Measurements from ENCODE around the gene ZNF141. TPM values are rescaled to one million over a fixed set of nuclear protein-coding genes. Genes with fewer than 3 reads are reported as not detected.
"Not testable (repeated sequence)": the region's sequence is repeated elsewhere in the genome, so short reads cannot be mapped to it uniquely, and the experiment has no call there.

Gene ZNF141
- total RNA-seq = 10 to 100 TPM; 16.8 to 21.7 (median 19.4) TPM

- DNase-seq (peak; percentile 82), ATAC-seq (peak; percentile 94 to 96)
- peaks cover 36% of the 10 kb centered on the region for H3K4me1 Mint-ChIP-seq (ENCODE audit: low read depth)
- H3K9me3 Mint-ChIP-seq = peaks cover 28% of the 10 kb centered on the region
- H3K27me3 Mint-ChIP-seq (ENCODE audit: low read depth) = no peaks in the 10 kb centered on the region
- peak within 1 kb of the TSS; percentile 100 for H3K4me3 Mint-ChIP-seq
- peaks cover 35% of the 10 kb centered on the region for H3K36me3 Mint-ChIP-seq (ENCODE audit: insufficient read depth)
Observed at GRCh38 chr4:337143-337931, at the start of gene ZNF141. Gene ZNF141 (plus strand): TSS chr4:337814. CDS start chr4:337984, 170 bp downstream.

- no peak overlapping the region for H3K4me3 Mint-ChIP-seq
- peaks cover 38% of the 10 kb centered on the region for H3K9me3 Mint-ChIP-seq
- ATAC-seq (no peak), DNase-seq (no peak)
- no peaks in the 10 kb centered on the region for H3K36me3 Mint-ChIP-seq (ENCODE audit: insufficient read depth)
- H3K27me3 Mint-ChIP-seq (ENCODE audit: low read depth) = no peaks in the 10 kb centered on the region
- H3K4me1 Mint-ChIP-seq (ENCODE audit: low read depth) = no peaks in the 10 kb centered on the region
Observed at GRCh38 chr4:288891-289290, 48.7 kb upstream of the ZNF141 start.

GRCh38 chr4:294732-295131, 42.9 kb upstream of the ZNF141 start:
- H3K27me3 Mint-ChIP-seq (ENCODE audit: low read depth) = no peaks in the 10 kb centered on the region
- no peaks in the 10 kb centered on the region for H3K36me3 Mint-ChIP-seq (ENCODE audit: insufficient read depth)
- ATAC-seq = no peak
- DNase-seq = no peak
- no peaks in the 10 kb centered on the region for H3K4me1 Mint-ChIP-seq (ENCODE audit: low read depth)
- no peak overlapping the region for H3K4me3 Mint-ChIP-seq
- H3K9me3 Mint-ChIP-seq = peaks cover 19% of the 10 kb centered on the region

GRCh38 chr4:302381-302780, 35.2 kb upstream of the ZNF141 start:
- DNase-seq (no peak), ATAC-seq (no peak)
- H3K4me1 Mint-ChIP-seq (ENCODE audit: low read depth) = peaks cover 12% of the 10 kb centered on the region
- H3K9me3 Mint-ChIP-seq = peaks cover 26% of the 10 kb centered on the region
- H3K4me3 Mint-ChIP-seq = no peak overlapping the region
- peaks cover 25% of the 10 kb centered on the region for H3K27me3 Mint-ChIP-seq (ENCODE audit: low read depth)
- H3K36me3 Mint-ChIP-seq (ENCODE audit: insufficient read depth) = peaks cover 3% of the 10 kb centered on the region

- Mint-ChIP-seq H3K27me3 (ENCODE audit: low read depth) (peaks cover 25% of the 10 kb centered on the region), H3K9me3 (peaks cover 31% of the 10 kb centered on the region), H3K4me1 (ENCODE audit: low read depth) (peaks cover 12% of the 10 kb centered on the region)
- H3K36me3 Mint-ChIP-seq (ENCODE audit: insufficient read depth); ATAC-seq; DNase-seq; H3K4me3 Mint-ChIP-seq: not testable (repeated sequence)
Observed at GRCh38 chr4:304516-304915, 33.1 kb upstream of the ZNF141 start.

- Mint-ChIP-seq H3K36me3 (ENCODE audit: insufficient read depth) (peaks cover 3% of the 10 kb centered on the region), H3K4me3 (no peak within 1 kb of the TSS), H3K4me1 (ENCODE audit: low read depth) (peaks cover 12% of the 10 kb centered on the region), H3K9me3 (peaks cover 31% of the 10 kb centered on the region), H3K27me3 (ENCODE audit: low read depth) (peaks cover 25% of the 10 kb centered on the region)
- DNase-seq (no peak), ATAC-seq (no peak)
Observed at GRCh38 chr4:304969-305680, 32.5 kb upstream of the ZNF141 start, which contains the start of gene ZNF732. Gene ZNF732 (minus strand): TSS chr4:305474. CDS start chr4:305310, 164 bp downstream.

GRCh38 chr4:306551-306961, 31.1 kb upstream of the ZNF141 start:
- peaks cover 30% of the 10 kb centered on the region for H3K27me3 Mint-ChIP-seq (ENCODE audit: low read depth)
- H3K4me1 Mint-ChIP-seq (ENCODE audit: low read depth) = peaks cover 12% of the 10 kb centered on the region
- peaks cover 3% of the 10 kb centered on the region for H3K36me3 Mint-ChIP-seq (ENCODE audit: insufficient read depth)
- H3K9me3 Mint-ChIP-seq = peaks cover 37% of the 10 kb centered on the region
- DNase-seq (no peak), ATAC-seq (no peak)
- no peak overlapping the region for H3K4me3 Mint-ChIP-seq

- ATAC-seq = no peak
- Mint-ChIP-seq H3K4me3 (no peak overlapping the region), H3K9me3 (peaks cover 27% of the 10 kb centered on the region), H3K4me1 (ENCODE audit: low read depth) (peaks cover 12% of the 10 kb centered on the region), H3K27me3 (ENCODE audit: low read depth) (peaks cover 10% of the 10 kb centered on the region), H3K36me3 (ENCODE audit: insufficient read depth) (peaks cover 3% of the 10 kb centered on the region)
- no peak for DNase-seq
Observed at GRCh38 chr4:309807-310206, 27.8 kb upstream of the ZNF141 start.

GRCh38 chr4:314296-314903, 23.2 kb upstream of the ZNF141 start:
- ATAC-seq (no peak), DNase-seq (no peak)
- H3K4me1 Mint-ChIP-seq (ENCODE audit: low read depth) = no peaks in the 10 kb centered on the region
- H3K36me3 Mint-ChIP-seq (ENCODE audit: insufficient read depth) = peaks cover 4% of the 10 kb centered on the region
- H3K4me3 Mint-ChIP-seq = no peak overlapping the region
- H3K9me3 Mint-ChIP-seq = peaks cover 45% of the 10 kb centered on the region
- peaks cover 18% of the 10 kb centered on the region for H3K27me3 Mint-ChIP-seq (ENCODE audit: low read depth)

- ATAC-seq = no peak
- H3K27me3 Mint-ChIP-seq (ENCODE audit: low read depth) = no peaks in the 10 kb centered on the region
- no peak for DNase-seq
- peaks cover 22% of the 10 kb centered on the region for H3K9me3 Mint-ChIP-seq
- H3K4me1 Mint-ChIP-seq (ENCODE audit: low read depth) = no peaks in the 10 kb centered on the region
- H3K36me3 Mint-ChIP-seq (ENCODE audit: insufficient read depth) = peaks cover 6% of the 10 kb centered on the region
- no peak overlapping the region for H3K4me3 Mint-ChIP-seq
Observed at GRCh38 chr4:328729-329128, 8.9 kb upstream of the ZNF141 start.

- Mint-ChIP-seq H3K4me1 (ENCODE audit: low read depth) (peaks cover 34% of the 10 kb centered on the region), H3K4me3 (peak overlapping the region; percentile 71), H3K27me3 (ENCODE audit: low read depth) (no peaks in the 10 kb centered on the region), H3K9me3 (peaks cover 21% of the 10 kb centered on the region), H3K36me3 (ENCODE audit: insufficient read depth) (peaks cover 23% of the 10 kb centered on the region)
- DNase-seq = no peak
- ATAC-seq = no peak
Observed at GRCh38 chr4:335515-335914, 2.1 kb upstream of the ZNF141 start.

GRCh38 chr4:336099-336892, 1.3 kb upstream of the ZNF141 start:
- Mint-ChIP-seq H3K36me3 (ENCODE audit: insufficient read depth) (peaks cover 27% of the 10 kb centered on the region), H3K4me1 (ENCODE audit: low read depth) (peaks cover 36% of the 10 kb centered on the region), H3K27me3 (ENCODE audit: low read depth) (no peaks in the 10 kb centered on the region), H3K4me3 (peak overlapping the region; percentile 100), H3K9me3 (peaks cover 24% of the 10 kb centered on the region)
- no peak for ATAC-seq
- no peak for DNase-seq

GRCh38 chr4:336893-337142, 796 bp upstream of the ZNF141 start:
- Mint-ChIP-seq H3K4me3 (peak overlapping the region; percentile 100), H3K27me3 (ENCODE audit: low read depth) (no peaks in the 10 kb centered on the region), H3K9me3 (peaks cover 24% of the 10 kb centered on the region), H3K4me1 (ENCODE audit: low read depth) (peaks cover 36% of the 10 kb centered on the region), H3K36me3 (ENCODE audit: insufficient read depth) (peaks cover 31% of the 10 kb centered on the region)
- ATAC-seq (peak in 1 of 2 donors; percentile 2), DNase-seq (no peak)
